ENCODE results near the gene SERF2.
"Not testable (repeated sequence)": the region's sequence is repeated elsewhere in the genome, so short reads cannot be mapped to it uniquely, and the experiment has no call there.

Gene SERF2

GRCh38 chr15:43791993-43792760 is at the start of gene SERF2:
SERF2 (plus strand) TSS chr15:43792320; CDS start chr15:43792377, 57 bp downstream.
- peak; percentile 100 for DNase-seq (ENCODE audit: low spot score)

GRCh38 chr15:43746245-43746902 is 45.7 kb upstream of the SERF2 start, which contains the start of gene PDIA3:
PDIA3 (plus strand) TSS chr15:43746438; CDS start chr15:43746540, 102 bp downstream.
- peak; percentile 96 for DNase-seq (ENCODE audit: low spot score)

GRCh38 chr15:43746903-43747309 is 45.2 kb upstream of the SERF2 start:
- DNase-seq (ENCODE audit: low spot score) = not testable (repeated sequence)

- DNase-seq (ENCODE audit: low spot score) = no peak
Observed at GRCh38 chr15:43748376-43748775, 43.7 kb upstream of the SERF2 start.

- DNase-seq (ENCODE audit: low spot score) = no peak
Observed at GRCh38 chr15:43749690-43750345, 42.3 kb upstream of the SERF2 start.

GRCh38 chr15:43751885-43752284 is 40.2 kb upstream of the SERF2 start:
- no peak for DNase-seq (ENCODE audit: low spot score)

- DNase-seq (ENCODE audit: low spot score) = no peak
Observed at GRCh38 chr15:43762824-43763223, 29.3 kb upstream of the SERF2 start.

- DNase-seq (ENCODE audit: low spot score) = no peak
Observed at GRCh38 chr15:43763819-43764446, 28.2 kb upstream of the SERF2 start.

GRCh38 chr15:43769584-43770228 is 22.4 kb upstream of the SERF2 start:
- DNase-seq (ENCODE audit: low spot score) = peak; percentile 73

- no peak for DNase-seq (ENCODE audit: low spot score)
Observed at GRCh38 chr15:43771816-43772215, 20.3 kb upstream of the SERF2 start.

GRCh38 chr15:43772624-43773023 is 19.5 kb upstream of the SERF2 start:
- DNase-seq (ENCODE audit: low spot score) = no peak

GRCh38 chr15:43774062-43774461 is 18.1 kb upstream of the SERF2 start:
- no peak for DNase-seq (ENCODE audit: low spot score)

GRCh38 chr15:43775411-43775965 is 16.6 kb upstream of the SERF2 start:
- no peak for DNase-seq (ENCODE audit: low spot score)

GRCh38 chr15:43776101-43776717 is 15.9 kb upstream of the SERF2 start:
- DNase-seq (ENCODE audit: low spot score) = no peak

GRCh38 chr15:43776718-43777266 is 15.3 kb upstream of the SERF2 start, which contains the start of gene ELL3:
ELL3 (minus strand) TSS chr15:43776966; CDS start chr15:43776901, 65 bp downstream.
- peak; percentile 65 for DNase-seq (ENCODE audit: low spot score)

GRCh38 chr15:43777267-43777914 is 14.7 kb upstream of the SERF2 start:
- peak; percentile 73 for DNase-seq (ENCODE audit: low spot score)

- DNase-seq (ENCODE audit: low spot score) = no peak
Observed at GRCh38 chr15:43779016-43779415, 13.1 kb upstream of the SERF2 start.

- no peak for DNase-seq (ENCODE audit: low spot score)
Observed at GRCh38 chr15:43789409-43789808, 2.7 kb upstream of the SERF2 start.

GRCh38 chr15:43792761-43793476 is 799 bp downstream of the SERF2 start:
- no peak for DNase-seq (ENCODE audit: low spot score)
